ENCODE data around the gene MAGEC3. TPM values are rescaled to one million over a fixed set of nuclear protein-coding genes. Genes with fewer than 3 reads are reported as not detected.

MAGEC3 gene
- total RNA-seq, 1 donor from 2014 or later = not detected

GRCh38 chrX:141945426-141945825, 107.3 kb downstream of the MAGEC3 start:
- Histone ChIP-seq H3K4me1 (no peaks in the 10 kb centered on the region), H3K27ac (no peak overlapping the region), H3F3A (ENCODE audit: low read depth) (no peaks in the 10 kb centered on the region), H3K9me3 (ENCODE audit: low read depth) (peaks cover 10% of the 10 kb centered on the region), H3K36me3 (no peaks in the 10 kb centered on the region), H3K27me3 (no peaks in the 10 kb centered on the region), H3K4me2 (no peak overlapping the region), H3K79me2 (ENCODE audit: low read depth) (no peaks in the 10 kb centered on the region), H3K9ac (no peak overlapping the region), H4K20me1 (ENCODE audit: low read depth) (no peaks in the 10 kb centered on the region), H2AFZ (replicated peaks) (no peak overlapping the region), H3K4me3 (no peak overlapping the region)
- Mint-ChIP-seq H3K27me3 (ENCODE audit: insufficient read depth, low read depth) (no peaks in the 10 kb centered on the region), H3K4me1 (no peaks in the 10 kb centered on the region), H3K9me3 (no peaks in the 10 kb centered on the region), H3K4me3 (no peak overlapping the region), H3K27ac (no peak overlapping the region), H3K36me3 (no peaks in the 10 kb centered on the region)
- DNase-seq (ENCODE audit: low spot score) = no peak
- no peak for TF ChIP-seq CTCF (IDR thresholded peaks at IDR 0.05)

- Histone ChIP-seq H3K4me2 (no peak overlapping the region), H3K79me2 (ENCODE audit: low read depth) (no peaks in the 10 kb centered on the region), H3K36me3 (peaks cover 4% of the 10 kb centered on the region), H2AFZ (replicated peaks) (no peak overlapping the region), H3K27ac (no peak overlapping the region), H3K9me3 (ENCODE audit: low read depth) (peaks cover 19% of the 10 kb centered on the region), H3K4me3 (no peak overlapping the region), H3K9ac (no peak overlapping the region), H4K20me1 (ENCODE audit: low read depth) (no peaks in the 10 kb centered on the region), H3K27me3 (no peaks in the 10 kb centered on the region), H3K4me1 (no peaks in the 10 kb centered on the region), H3F3A (ENCODE audit: low read depth) (no peaks in the 10 kb centered on the region)
- Mint-ChIP-seq H3K27ac (no peak overlapping the region), H3K9me3 (no peaks in the 10 kb centered on the region), H3K4me1 (no peaks in the 10 kb centered on the region), H3K36me3 (no peaks in the 10 kb centered on the region), H3K27me3 (ENCODE audit: insufficient read depth, low read depth) (no peaks in the 10 kb centered on the region), H3K4me3 (no peak overlapping the region)
- no peak for TF ChIP-seq EZH2phosphoT487 (IDR thresholded peaks at IDR 0.05)
- TF ChIP-seq CTCF (IDR thresholded peaks at IDR 0.05) = no peak
- no peak for TF ChIP-seq EZH2 (IDR thresholded peaks at IDR 0.05)
- no peak for DNase-seq (ENCODE audit: low spot score)
Measured at GRCh38 chrX:141947350-141947749, 109.2 kb downstream of the MAGEC3 start.

Other genes with a start within 250 kb of the MAGEC3 start
- not detected in 2 replicates for gene SPANXA2, start 248.6 kb upstream of the MAGEC3 start, total RNA-seq (ENCODE audit: low replicate concordance)
- not detected in 2 replicates for gene SPANXD, start 139.6 kb upstream of the MAGEC3 start, total RNA-seq (ENCODE audit: low replicate concordance)
- not detected in 2 replicates for gene MAGEC1, start 65.6 kb downstream of the MAGEC3 start, total RNA-seq (ENCODE audit: low replicate concordance)